ENCODE results near the gene MBD2. TPM values are rescaled to one million over a fixed set of nuclear protein-coding genes. Genes with fewer than 3 reads are reported as not detected.

Gene MBD2
- total RNA-seq = 111 TPM

- Histone ChIP-seq H3K27ac (peak within 1 kb of the TSS; percentile 63 to 69), H3K4me1 (peaks cover 4 to 18% of the 10 kb centered on the region in 2 donors), H3K4me3 (peak within 1 kb of the TSS; percentile 82 to 97), H3K36me3 (no peaks in the 10 kb centered on the region), H3K27me3 (no peaks in the 10 kb centered on the region), H3K9me3 (no peaks in the 10 kb centered on the region)
- intact Hi-C loops (cut with DNase I) = loop anchor here (1.0 to 5.0 kb wide), 4 partner anchors 26 to 133 kb away; partner anchors contain the start of genes C18orf54, POLI and STARD6
- TF ChIP-seq CTCF (IDR thresholded peaks at IDR 0.05) = peak in 2 of 3 experiments; percentile 14 to 26
- peak; percentile 84 to 98 for DNase-seq (ENCODE audit: low spot score in 2 of 2)
These were observed at the start of gene MBD2 for GRCh38 chr18:54224379-54225014. MBD2 (minus strand) TSS chr18:54224669; CDS start chr18:54224559, 110 bp downstream.

GRCh38 chr18:54269893-54270844, 45.7 kb upstream of the MBD2 start:
- Histone ChIP-seq H3K27me3 (no peaks in the 10 kb centered on the region), H3K4me1 (peaks cover 0 to 6% of the 10 kb centered on the region in 2 donors), H3K36me3 (peaks cover 0 to 4% of the 10 kb centered on the region in 2 donors), H3K9me3 (no peaks in the 10 kb centered on the region), H3K4me3 (peak overlapping the region; percentile 86 to 88), H3K27ac (peak overlapping the region; percentile 84 to 93)
- peak; percentile 22 to 46 (median 39) for TF ChIP-seq CTCF (IDR thresholded peaks at IDR 0.05)
- DNase-seq (ENCODE audit: low spot score in 2 of 2) = peak in 1 of 2 donors; percentile 76
- intact Hi-C loops (cut with DNase I) = loop anchor here (1.0 to 10.0 kb wide), 3 partner anchors 46 to 125 kb away; partner anchors contain the start of genes C18orf54, MBD2 and STARD6

- H3K9me3 ChIP-seq = no peaks in the 10 kb centered on the region
- peaks cover 0 to 6% of the 10 kb centered on the region in 2 donors for H3K4me1 ChIP-seq
- no peak for TF ChIP-seq CTCF (IDR thresholded peaks at IDR 0.05)
- intact Hi-C loops (cut with DNase I) = loop anchor here (1.0 to 10.0 kb wide), 3 partner anchors 44 to 124 kb away; partner anchors contain the start of genes C18orf54, MBD2 and STARD6
- peak overlapping the region; percentile 86 to 88 for H3K4me3 ChIP-seq
- H3K27ac ChIP-seq = peak overlapping the region; percentile 84 to 93
- DNase-seq (ENCODE audit: low spot score in 2 of 2) = no peak
- H3K27me3 ChIP-seq = no peaks in the 10 kb centered on the region
- H3K36me3 ChIP-seq = no peaks in the 10 kb centered on the region
These were observed 44.3 kb upstream of the MBD2 start for GRCh38 chr18:54268751-54269150.

GRCh38 chr18:54267701-54268100, 43.2 kb upstream of the MBD2 start:
- TF ChIP-seq CTCF (IDR thresholded peaks at IDR 0.05) = no peak
- H3K36me3 ChIP-seq = no peaks in the 10 kb centered on the region
- no peaks in the 10 kb centered on the region for H3K27me3 ChIP-seq
- H3K9me3 ChIP-seq = no peaks in the 10 kb centered on the region
- intact Hi-C loops (cut with DNase I) = loop anchor here (10.0 kb wide), 1 partner anchor 123 kb away; no protein-coding TSS in a partner anchor
- peaks cover 0 to 6% of the 10 kb centered on the region in 2 donors for H3K4me1 ChIP-seq
- no peak overlapping the region for H3K27ac ChIP-seq
- H3K4me3 ChIP-seq = no peak overlapping the region
- no peak for DNase-seq (ENCODE audit: low spot score in 2 of 2)

GRCh38 chr18:54263904-54264336, 39.5 kb upstream of the MBD2 start:
- no peak overlapping the region for H3K27ac ChIP-seq
- DNase-seq (ENCODE audit: low spot score in 2 of 2) = no peak
- no peak overlapping the region for H3K4me3 ChIP-seq
- no peaks in the 10 kb centered on the region for H3K9me3 ChIP-seq
- no peaks in the 10 kb centered on the region for H3K27me3 ChIP-seq
- no peak for TF ChIP-seq CTCF (IDR thresholded peaks at IDR 0.05)
- intact Hi-C loops (cut with DNase I) = loop anchor here (10.0 kb wide), 1 partner anchor 119 kb away; no protein-coding TSS in a partner anchor
- H3K4me1 ChIP-seq = peaks cover 0 to 2% of the 10 kb centered on the region in 2 donors
- H3K36me3 ChIP-seq = no peaks in the 10 kb centered on the region

Measured in ascending aorta (tissue), 2 donors.